ENCODE results near the gene GAL.
"Not testable (repeated sequence)": the region's sequence is repeated elsewhere in the genome, so short reads cannot be mapped to it uniquely, and the experiment has no call there.

Gene GAL, protein sequence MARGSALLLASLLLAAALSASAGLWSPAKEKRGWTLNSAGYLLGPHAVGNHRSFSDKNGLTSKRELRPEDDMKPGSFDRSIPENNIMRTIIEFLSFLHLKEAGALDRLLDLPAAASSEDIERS

GRCh38 chr11:68684385-68685356, at the start of gene GAL:
GAL (plus strand) TSS chr11:68684544; CDS start chr11:68684924, 380 bp downstream.
- DNase-seq, result no peak

- DNase-seq, result not testable (repeated sequence)
These were observed 49.7 kb upstream of the GAL start for GRCh38 chr11:68634606-68635005.

GRCh38 chr11:68635172-68635571, 49.2 kb upstream of the GAL start:
- DNase-seq, result not testable (repeated sequence)

DNA sequence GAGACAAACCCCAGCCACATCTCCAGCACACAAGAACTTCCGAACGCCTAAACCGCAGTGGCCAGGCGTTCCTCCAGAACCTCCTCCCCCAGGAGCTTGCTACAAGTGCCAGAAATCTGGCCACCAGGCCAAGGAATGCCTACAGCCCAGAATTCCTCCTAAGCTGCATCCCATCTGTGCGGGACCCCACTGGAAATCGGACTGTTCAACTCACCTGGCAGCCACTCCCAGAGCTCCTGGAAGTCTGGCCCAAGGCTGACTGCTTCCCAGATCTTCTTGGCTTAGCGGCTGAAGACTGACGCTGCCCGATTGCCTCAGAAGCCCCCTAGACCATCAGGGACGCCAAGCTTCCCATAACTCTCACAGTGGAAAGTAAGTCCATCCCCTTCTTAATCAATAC, 48.5 kb upstream of the GAL start:
- not testable (repeated sequence) for DNase-seq

- not testable (repeated sequence) for DNase-seq
These were observed 45.0 kb upstream of the GAL start for GRCh38 chr11:68639322-68639721.

GRCh38 chr11:68641880-68642279, 42.5 kb upstream of the GAL start:
- no peak for DNase-seq

- DNase-seq, result no peak
These were observed 40.8 kb upstream of the GAL start for GRCh38 chr11:68643585-68643984.

- no peak for DNase-seq
These were observed 37.5 kb upstream of the GAL start for GRCh38 chr11:68646832-68647231.

GRCh38 chr11:68649851-68650555, 34.3 kb upstream of the GAL start:
- DNase-seq, result no peak

- DNase-seq, result no peak
These were observed 33.5 kb upstream of the GAL start for GRCh38 chr11:68650801-68651200.

GRCh38 chr11:68651208-68651984, 32.9 kb upstream of the GAL start:
- DNase-seq, result no peak

DNA sequence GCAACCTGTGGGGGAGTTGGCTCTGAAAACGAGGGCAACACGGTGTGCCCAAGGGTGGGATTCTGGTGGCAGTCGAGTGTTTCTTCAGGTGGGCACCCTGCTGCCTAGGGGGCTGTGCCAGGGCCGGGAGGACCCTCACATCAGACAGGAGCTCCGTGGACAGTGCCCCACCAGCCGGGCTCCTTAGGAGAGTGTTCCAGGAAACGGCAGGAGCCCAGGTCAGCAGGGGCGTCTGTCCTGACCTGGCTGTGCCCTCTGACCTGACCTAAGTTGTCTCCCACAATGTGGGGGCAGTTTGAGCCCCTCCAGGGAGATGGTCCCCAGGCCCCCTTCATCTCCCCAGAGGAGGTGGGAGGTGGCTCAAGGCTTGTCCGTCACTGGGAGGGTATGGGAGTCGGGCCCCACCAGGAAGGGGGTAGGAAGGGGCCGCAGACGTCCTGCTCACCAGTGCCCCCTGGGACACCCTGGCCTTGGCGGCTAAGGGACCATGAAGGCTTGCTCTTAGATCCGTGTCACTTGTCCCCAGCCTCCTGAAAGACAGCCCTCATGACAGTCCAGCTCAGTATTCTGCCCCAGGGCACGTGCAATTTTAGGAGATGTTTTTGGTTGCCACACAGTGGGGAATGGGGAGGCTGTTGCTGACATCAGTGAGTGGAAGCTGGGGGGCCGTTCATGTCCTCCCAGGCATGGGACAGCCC, 32.2 kb upstream of the GAL start:
- DNase-seq, result no peak

GRCh38 chr11:68652683-68653156, 31.6 kb upstream of the GAL start:
- no peak for DNase-seq

GRCh38 chr11:68653486-68654430, 30.6 kb upstream of the GAL start:
- no peak for DNase-seq

GRCh38 chr11:68654978-68655377, 29.4 kb upstream of the GAL start:
- no peak for DNase-seq

GRCh38 chr11:68655406-68655805, 28.9 kb upstream of the GAL start:
- DNase-seq, result no peak

DNA sequence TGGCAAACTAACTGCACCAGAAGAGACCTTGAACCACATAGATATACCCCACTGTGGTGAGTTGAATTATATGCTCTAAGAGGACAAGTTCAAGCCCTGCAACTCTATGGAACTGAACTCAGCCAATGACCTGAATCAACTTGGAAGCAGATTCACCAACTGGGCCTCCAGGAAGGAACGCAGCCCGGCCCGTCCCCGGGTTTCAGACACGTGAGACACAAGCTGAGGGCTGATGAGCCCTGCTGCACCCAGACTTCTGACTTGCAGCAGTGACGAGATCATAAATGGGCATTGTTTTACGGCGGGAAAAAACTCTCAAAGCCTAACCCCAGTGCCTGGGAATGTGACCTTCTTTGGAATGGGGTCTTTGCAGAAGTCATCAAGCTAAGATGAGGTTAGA, 28.5 kb upstream of the GAL start:
- no peak for DNase-seq

GRCh38 chr11:68657021-68657780, 27.1 kb upstream of the GAL start:
- DNase-seq, result no peak

DNA sequence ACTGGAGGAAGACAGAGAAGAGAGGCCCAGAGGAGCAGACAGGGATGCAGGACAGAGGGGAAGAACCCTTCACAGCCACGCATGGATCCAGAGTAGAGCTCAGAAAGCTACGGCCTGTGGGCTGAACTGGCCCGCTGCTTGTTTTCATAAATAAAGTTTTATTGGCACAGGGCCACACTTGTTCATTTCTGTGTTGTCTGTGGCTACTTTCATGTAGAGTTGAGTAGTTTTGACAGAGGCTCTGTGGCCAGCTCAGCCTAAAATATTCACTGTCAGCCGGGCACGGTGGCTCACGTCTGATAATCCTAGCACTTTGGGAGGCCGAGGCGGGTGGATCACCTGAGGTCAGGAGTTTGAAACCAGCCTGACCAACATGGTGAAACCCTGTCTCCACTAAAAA, 26.2 kb upstream of the GAL start:
- no peak for DNase-seq

DNA sequence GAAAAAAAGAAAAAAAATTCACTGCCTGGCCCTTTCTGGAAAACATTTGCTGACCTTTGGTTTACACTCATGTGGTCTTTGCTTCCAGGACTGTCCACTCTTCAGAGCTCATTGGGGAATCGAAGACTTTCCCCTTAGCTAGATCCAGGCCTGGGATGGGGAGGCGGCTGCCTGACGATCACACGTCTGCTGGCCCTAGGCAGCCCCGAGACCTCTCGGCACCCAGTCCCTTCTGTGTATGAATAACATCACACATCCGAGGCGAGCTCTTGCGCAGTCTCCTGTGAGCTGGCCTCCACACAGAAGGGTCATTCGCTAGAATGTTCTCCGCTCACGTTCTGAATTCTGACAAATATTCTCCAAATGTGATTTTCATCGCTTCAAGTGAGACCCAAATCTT, 25.7 kb upstream of the GAL start:
- DNase-seq, result peak; percentile 81
